Neural cell (in vitro differentiated cells): ENCODE measurements around the gene HLA-DRB1. TPM values are rescaled to one million over a fixed set of nuclear protein-coding genes. Genes with fewer than 3 reads are reported as not detected.

ENCODE experiments used
- H2AFZ ChIP-seq: fragments of 200-600, 300-800 bp; sonication (generic), shearing (Covaris generic); 2 replicates; pipeline ENCODE4 v1.6.0; 2014; ENCODE audit warnings: low read depth, mild to moderate bottlenecking, antibody characterized with exemption, low read length, moderate library complexity
- H3F3A ChIP-seq: fragments of 200-600 bp; shearing (Covaris generic); 2 replicates; pipeline ENCODE4 v1.6.1; 2016; ENCODE audit warnings: mild to moderate bottlenecking, moderate library complexity, mixed read lengths, antibody characterized with exemption, low read length; ENCODE audit not compliant: insufficient read depth, poor library complexity, severe bottlenecking
- H3K27ac ChIP-seq: fragments of 200-600, 300-800 bp; sonication (generic), shearing (Covaris generic); 2 replicates; pipeline ENCODE4 v1.5.1; 2014; ENCODE audit warnings: mild to moderate bottlenecking, low read length, moderate library complexity
- H3K27me3 ChIP-seq: fragments of 300-800, 200-600 bp; sonication (generic), shearing (Covaris generic); 2 replicates; pipeline ENCODE4 v1.6.0; 2014; ENCODE audit warnings: mild to moderate bottlenecking, low read depth, low read length, moderate library complexity; ENCODE audit not compliant: insufficient read depth
- H3K36me3 ChIP-seq: fragments of 300-800, 200-600 bp; sonication (generic), shearing (Covaris generic); 2 replicates; pipeline ENCODE4 v1.5.1; 2014; ENCODE audit warnings: mild to moderate bottlenecking, antibody characterized with exemption, low read length, moderate library complexity; ENCODE audit not compliant: insufficient read depth
- H3K4me2 ChIP-seq: fragments of 300-800, 200-600 bp; sonication (generic), shearing (Covaris generic); 2 replicates; pipeline ENCODE4 v1.6.0; 2014; ENCODE audit warnings: mild to moderate bottlenecking, low read length
- H3K4me3 ChIP-seq: fragments of 300-800, 200-600 bp; sonication (generic), shearing (Covaris generic); 2 replicates; pipeline ENCODE4 v1.5.1; 2014; ENCODE audit warnings: mild to moderate bottlenecking, low read length, moderate library complexity
- H3K79me2 ChIP-seq: fragments of 200-600 bp; shearing (Covaris generic); replicated peaks from 2 replicates; pipeline ENCODE4 v1.6.0; 2014; ENCODE audit warnings: mild to moderate bottlenecking, low read length, moderate library complexity; ENCODE audit not compliant: insufficient read depth
- H3K9ac ChIP-seq: fragments of 300-800, 200-600 bp; sonication (generic), shearing (Covaris generic); 2 replicates; pipeline ENCODE4 v1.6.1; 2016; ENCODE audit warnings: mild to moderate bottlenecking, low read length, mixed read lengths
- H3K9me2 ChIP-seq: fragments of 200-600 bp; shearing (Covaris generic); 2 replicates; pipeline ENCODE4 v1.6.1; 2016; ENCODE audit warnings: mild to moderate bottlenecking, low read length, mixed read lengths; ENCODE audit not compliant: insufficient read depth
- H3K9me3 ChIP-seq: fragments of 200-600, 300-800 bp; sonication (generic), shearing (Covaris generic); 2 replicates; pipeline ENCODE4 v1.6.1; 2016; ENCODE audit warnings: mild to moderate bottlenecking, mixed run types, low read length, moderate library complexity, mixed read lengths
- H4K20me1 ChIP-seq: fragments of 200-600 bp; shearing (Covaris generic); 2 replicates; pipeline ENCODE4 v1.6.1; 2016; ENCODE audit warnings: mild to moderate bottlenecking, mixed run types; ENCODE audit not compliant: insufficient read depth
- CTCF ChIP-seq: fragments of 450-650 bp; IDR thresholded peaks from 2 replicates; pipeline ENCODE4 v1.5.1; 2014; ENCODE audit warnings: antibody characterized with exemption, mild to moderate bottlenecking, moderate library complexity; ENCODE audit not compliant: poor library complexity, severe bottlenecking
- EP300 ChIP-seq: fragments of 450-650 bp; conservative IDR thresholded peaks from 2 replicates; pipeline ENCODE4 v1.6.1; 2014; ENCODE audit warnings: antibody characterized with exemption, mild to moderate bottlenecking, moderate library complexity; ENCODE audit not compliant: poor library complexity, severe bottlenecking
- EZH2 ChIP-seq: fragments of 200-600, 300-800 bp; shearing (Covaris generic), sonication (generic); IDR thresholded peaks from 2 replicates; pipeline ENCODE4 v1.6.1; 2014; ENCODE audit warnings: antibody characterized with exemption, low read length, borderline replicate concordance, mild to moderate bottlenecking; ENCODE audit not compliant: insufficient read depth, poor library complexity, severe bottlenecking
- MXI1 ChIP-seq: fragments of 450-650 bp; conservative IDR thresholded peaks from 2 replicates; pipeline ENCODE4 v1.6.1; 2014; ENCODE audit warnings: antibody characterized with exemption, mild to moderate bottlenecking; ENCODE audit not compliant: poor library complexity, severe bottlenecking
- POLR2AphosphoS5 ChIP-seq: IDR thresholded peaks from 2 replicates; pipeline ENCODE4 v1.6.1; 2012
- RAD21 ChIP-seq: fragments of 450-650 bp; conservative IDR thresholded peaks from 2 replicates; pipeline ENCODE4 v1.6.1; 2014; ENCODE audit warnings: antibody characterized with exemption, mild to moderate bottlenecking, moderate library complexity
- REST ChIP-seq: IDR thresholded peaks from 2 replicates; pipeline ENCODE4 v1.6.1; 2012; ENCODE audit warnings: borderline replicate concordance
- SMC3 ChIP-seq: fragments of 450-650 bp; conservative IDR thresholded peaks from 2 replicates; pipeline ENCODE4 v1.6.1; 2014; ENCODE audit warnings: antibody characterized with exemption, mild to moderate bottlenecking, moderate library complexity; ENCODE audit not compliant: poor library complexity
- TAF1 ChIP-seq: IDR thresholded peaks from 2 replicates; pipeline ENCODE4 v1.6.1; 2012; ENCODE audit warnings: low read depth
- polyA plus RNA-seq: library from polyadenylated mRNA; depleted of rRNA; stranded (reverse); fragments of >200 nt; gene quantifications from 2 replicates; pipeline ENCODE4 v1.2.3, GENCODE V29; 2014

The HLA-DRB1 gene
- polyA plus RNA-seq, 1 donor from 2014 or later = not detected

GRCh38 chr6:32617751-32618150 lies 28.1 kb upstream of the HLA-DRB1 start:
- no peaks in the 10 kb centered on the region for H4K20me1 ChIP-seq
- TF ChIP-seq MXI1 (no peak), SMC3 (no peak), REST (no peak), POLR2AphosphoS5 (no peak), EP300 (no peak), CTCF (no peak), RAD21 (no peak), TAF1 (no peak), EZH2 (no peak)
- H3K79me2 ChIP-seq = no peaks in the 10 kb centered on the region

GRCh38 chr6:32615885-32616532 lies 26.4 kb upstream of the HLA-DRB1 start:
- Histone ChIP-seq H3K4me2 (no peak overlapping the region), H3F3A (no peaks in the 10 kb centered on the region), H3K27me3 (no peaks in the 10 kb centered on the region), H3K79me2 (no peaks in the 10 kb centered on the region), H4K20me1 (no peaks in the 10 kb centered on the region), H3K4me3 (no peak overlapping the region), H3K27ac (no peak overlapping the region), H2AFZ (no peak overlapping the region), H3K36me3 (no peaks in the 10 kb centered on the region), H3K9ac (no peak overlapping the region), H3K9me2 (no peaks in the 10 kb centered on the region), H3K9me3 (no peaks in the 10 kb centered on the region)
- TF ChIP-seq EZH2 = no peak

More at GRCh38 chr6:32617751-32618150, 28.1 kb upstream of the HLA-DRB1 start:
- Histone ChIP-seq H3K27ac (no peak overlapping the region), H3K9me2 (no peaks in the 10 kb centered on the region), H3K4me3 (no peak overlapping the region), H3F3A (no peaks in the 10 kb centered on the region), H3K4me2 (no peak overlapping the region), H3K27me3 (no peaks in the 10 kb centered on the region), H3K9me3 (no peaks in the 10 kb centered on the region), H3K36me3 (no peaks in the 10 kb centered on the region), H2AFZ (no peak overlapping the region), H3K9ac (no peak overlapping the region)
